DMS114 treated with DMSO at 0.1 percent for 48 hours (cell line): ENCODE measurements around the gene PROCA1.

Experiments used
- DNase-seq: peaks from one replicate; lab custom pipeline; 2025; ENCODE audit not compliant: unreplicated experiment; lab: John Stamatoyannopoulos, UW

The PROCA1 gene

DNA sequence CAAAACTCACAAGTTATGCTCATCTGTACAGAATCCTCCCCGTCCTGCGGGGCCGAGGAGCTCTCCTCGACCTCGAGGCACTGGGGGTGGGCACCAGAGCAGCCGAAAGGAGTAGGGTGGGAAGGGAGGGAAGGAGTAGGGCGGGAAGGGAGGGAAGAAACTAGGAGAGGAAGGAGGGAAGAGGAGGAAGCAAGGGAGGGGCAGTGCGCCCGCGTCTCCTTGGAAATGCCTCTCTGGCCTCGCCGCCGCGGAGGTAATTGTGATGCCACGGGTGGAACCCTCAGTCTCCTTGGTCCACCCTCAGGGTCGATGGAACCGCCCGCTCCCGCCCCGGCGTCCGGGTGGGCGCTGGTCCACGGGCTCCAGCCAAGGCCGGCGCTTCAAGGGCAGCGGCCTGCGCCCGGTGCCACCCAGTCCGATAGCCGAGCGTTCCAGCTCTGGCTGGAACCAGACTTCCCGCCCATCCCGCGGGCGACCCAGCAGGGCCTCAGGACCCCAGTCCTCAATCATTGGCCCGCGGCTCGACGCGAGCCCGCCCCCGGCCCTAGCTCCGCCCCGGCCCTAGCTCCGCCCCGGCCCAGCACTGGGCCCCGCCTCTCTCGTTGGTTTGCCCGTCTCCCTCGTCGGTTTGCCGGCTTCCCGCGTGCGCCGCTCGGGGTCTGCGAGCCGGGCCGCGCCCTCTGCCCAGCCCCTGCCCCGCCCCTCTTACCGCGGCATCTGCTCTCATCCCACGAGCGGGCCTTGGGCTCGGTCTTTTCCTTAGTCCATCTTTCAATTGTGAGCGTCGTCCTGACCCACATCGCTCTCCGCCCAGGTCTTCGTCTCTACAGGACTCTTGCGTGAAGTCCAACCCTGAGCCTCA lies 596 bp downstream of the PROCA1 start:
- peak; percentile 76 for DNase-seq

DNA sequence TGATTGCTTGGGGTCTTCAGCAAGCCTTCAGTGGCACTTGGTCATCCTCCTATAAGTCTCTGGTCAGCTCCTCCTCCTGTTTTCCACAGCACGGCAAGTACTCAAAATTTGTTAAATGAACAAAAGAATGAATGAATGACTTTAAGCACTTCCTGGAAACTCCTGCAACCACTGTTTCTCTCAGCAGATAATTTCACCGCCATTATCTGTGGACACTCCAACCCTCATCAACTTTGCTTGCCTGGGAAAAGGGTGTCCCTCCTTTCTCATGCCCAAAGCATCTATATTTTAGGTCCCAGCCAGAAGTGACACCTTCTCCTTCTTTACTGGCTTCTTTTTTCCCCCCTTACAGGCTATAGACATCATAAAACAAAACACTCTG lies 4.4 kb downstream of the PROCA1 start:
- DNase-seq: no peak

DNA sequence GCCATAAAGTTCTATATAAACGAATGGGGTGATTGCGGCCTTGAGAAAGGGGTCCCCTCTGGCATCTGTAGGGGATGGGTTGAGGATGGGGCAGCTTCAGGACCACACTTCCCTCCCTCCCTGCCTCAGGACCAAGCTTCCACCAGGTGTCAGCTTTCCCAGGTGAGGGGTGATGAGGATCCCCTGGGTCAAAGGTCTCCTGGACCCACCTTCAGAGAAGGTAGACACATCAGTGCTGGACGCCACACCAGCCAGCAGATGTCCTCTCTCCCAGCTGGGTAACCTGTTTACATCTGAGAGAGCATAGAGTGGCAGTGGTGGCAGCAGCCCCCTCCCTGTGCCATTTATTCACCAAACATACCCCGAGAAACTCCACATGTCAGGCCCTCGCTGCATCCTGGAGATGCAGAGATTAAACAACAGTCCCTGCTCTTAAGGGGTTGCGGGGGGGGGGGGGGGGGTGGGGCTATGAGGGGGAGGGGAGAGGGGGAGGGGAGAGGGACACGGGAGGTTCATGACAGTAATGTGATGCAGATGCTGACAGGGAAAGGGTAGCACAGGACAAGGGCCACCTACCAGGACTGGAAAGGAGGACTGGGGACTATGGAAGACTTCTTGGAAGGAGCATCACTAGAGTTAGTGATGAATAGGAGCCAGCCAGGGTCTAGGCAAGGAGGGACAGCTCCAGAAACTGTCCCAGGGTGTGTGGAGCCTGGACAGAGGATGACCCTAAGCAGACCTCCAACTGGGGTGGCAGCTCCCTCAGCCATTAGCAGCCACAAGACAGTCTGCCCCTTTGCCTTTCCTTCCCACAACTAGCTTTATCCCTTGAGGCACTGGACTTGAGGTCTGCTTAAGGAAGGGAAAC lies 5.0 kb downstream of the PROCA1 start:
- DNase-seq: no peak

DNA sequence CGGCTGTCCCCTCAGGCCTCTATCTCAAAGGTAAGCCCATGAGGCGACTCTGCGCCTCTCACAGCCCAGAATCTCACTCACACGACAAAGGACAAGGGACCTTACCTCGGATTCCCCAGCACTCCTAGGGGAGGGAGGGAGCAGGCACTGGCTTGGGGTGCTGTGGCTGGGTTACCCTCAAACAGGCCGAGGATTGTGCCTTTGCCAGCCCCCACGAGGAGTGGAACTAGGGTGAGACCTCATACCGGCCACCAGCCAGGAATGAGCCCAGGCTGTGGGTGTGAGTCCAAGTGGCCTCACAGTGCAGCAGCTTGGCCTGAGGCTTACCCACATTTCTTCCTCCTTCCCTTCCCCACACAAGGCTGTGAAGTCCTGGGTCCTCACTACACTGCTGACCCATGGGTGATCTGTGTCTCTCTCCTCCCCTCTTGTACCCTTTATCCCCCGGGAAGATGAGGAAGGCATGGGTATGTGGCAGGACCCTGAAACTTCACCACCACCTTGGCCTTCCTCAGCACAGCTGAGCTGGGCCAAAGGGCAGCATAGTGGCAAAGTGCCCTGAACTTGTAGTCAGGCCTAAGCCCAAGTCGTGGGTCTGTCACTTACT lies 5.9 kb downstream of the PROCA1 start:
- no peak for DNase-seq

DNA sequence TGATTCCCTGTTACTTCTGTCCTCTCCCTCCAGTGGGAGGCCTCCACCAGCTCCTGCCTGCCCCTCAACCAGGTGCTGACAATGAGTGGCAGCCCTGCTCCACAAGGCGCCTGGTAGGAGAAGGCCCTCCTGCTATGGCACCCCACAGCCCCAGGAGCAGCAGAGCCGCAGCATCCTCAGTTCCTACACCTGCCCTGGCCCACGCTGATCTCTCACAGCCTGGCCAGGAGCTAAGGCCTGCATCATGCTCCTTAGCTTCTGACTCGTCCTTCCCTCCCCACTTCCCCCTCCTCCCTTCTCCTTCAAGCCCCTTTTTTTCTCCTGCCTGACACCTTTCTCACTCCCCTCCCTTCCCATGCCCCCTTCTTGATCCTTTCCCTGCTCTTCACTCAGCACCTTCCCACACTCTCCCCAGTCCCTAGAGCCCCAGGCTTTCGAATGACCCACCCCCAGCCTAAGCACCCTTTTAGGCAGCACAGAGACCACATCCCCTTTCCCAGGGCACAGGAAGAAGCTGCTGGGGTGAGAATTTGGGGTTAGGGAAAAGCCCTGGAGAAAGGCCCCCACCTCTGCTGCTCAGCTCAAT lies 6.5 kb downstream of the PROCA1 start:
- DNase-seq: no peak

DNA sequence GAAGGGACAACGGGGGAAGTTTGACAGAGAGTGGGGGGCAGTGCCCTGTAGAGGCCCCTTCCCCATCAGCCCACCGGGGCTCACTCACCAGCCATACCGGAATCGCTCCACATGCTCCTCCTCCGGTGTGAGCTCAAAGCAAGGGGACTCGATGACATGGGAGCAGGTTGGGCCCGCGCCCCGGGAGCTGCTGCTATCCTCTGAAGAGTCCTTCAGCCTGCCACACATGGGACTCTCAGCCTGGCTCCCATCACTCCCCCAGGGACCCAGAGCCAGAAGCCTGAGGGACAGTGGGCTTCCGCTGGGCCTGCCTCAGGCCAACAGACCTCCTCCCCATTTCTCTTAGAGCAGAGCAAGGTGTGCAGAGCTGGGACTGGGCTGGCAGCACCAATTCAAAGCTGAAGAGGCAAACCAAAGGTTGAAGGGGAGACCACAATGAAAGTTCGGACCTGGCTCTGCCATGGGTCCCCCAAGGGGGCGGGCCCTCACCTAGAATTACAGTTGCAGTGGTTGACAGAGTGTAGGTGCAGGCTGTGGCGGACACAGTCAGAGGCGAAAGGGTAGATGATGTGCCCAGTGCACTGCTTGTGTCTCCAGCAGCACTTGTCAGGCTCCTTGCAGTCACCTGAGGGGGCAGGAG lies 7.3 kb downstream of the PROCA1 start:
- DNase-seq: no peak

DNA sequence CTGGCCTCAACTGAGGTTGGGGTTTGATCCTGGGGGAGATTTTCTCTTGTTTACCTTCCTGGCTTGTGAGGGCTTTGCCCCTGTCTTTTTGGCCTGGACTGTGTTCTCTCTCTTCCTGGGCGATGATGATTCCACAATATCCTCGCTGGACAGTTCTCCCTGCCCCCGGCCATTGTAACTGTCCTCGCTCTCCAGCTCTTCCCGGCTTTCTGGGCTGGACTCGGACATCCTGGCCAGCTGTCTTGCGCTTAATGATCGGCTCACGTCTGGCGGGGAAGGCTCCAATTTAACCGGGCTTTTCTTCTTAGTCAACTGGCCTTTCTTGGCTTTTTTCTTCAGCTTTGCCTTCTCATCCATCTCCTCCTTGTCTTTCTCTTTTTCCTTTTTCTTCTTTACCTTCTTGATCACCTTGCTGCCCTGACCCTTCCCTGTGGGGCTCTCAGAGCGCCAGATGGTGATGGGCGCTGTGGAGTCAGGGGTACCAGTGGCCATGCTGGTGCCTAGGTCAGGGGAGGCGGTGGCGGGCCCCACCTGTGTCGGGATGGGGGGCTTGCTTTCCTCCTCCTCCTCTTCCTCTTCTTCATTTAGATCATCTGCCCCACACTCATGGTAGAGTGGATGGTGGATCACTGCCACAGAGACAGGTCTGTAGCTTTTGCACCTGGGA lies 8.0 kb downstream of the PROCA1 start:
- DNase-seq: no peak

DNA sequence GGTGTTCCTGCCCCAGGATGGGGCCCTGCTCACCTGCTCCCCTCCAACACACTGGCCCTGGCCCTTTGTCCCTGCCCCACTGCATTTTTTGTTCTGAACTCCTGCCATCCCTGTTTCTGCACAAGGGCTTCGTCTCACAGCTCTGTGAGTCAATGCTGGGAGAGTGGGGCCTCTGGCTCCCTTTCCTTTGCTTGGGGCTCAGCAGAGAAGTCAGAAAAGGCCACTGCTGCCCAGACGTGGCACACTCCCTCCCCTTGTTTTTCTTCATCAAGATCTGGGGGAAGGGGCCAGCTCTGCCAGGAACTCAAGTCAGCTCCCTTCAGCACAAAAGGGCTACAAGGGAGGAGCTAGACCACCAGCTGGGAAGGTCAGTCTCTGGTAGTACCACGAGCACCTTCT lies 8.9 kb downstream of the PROCA1 start:
- no peak for DNase-seq

DNA sequence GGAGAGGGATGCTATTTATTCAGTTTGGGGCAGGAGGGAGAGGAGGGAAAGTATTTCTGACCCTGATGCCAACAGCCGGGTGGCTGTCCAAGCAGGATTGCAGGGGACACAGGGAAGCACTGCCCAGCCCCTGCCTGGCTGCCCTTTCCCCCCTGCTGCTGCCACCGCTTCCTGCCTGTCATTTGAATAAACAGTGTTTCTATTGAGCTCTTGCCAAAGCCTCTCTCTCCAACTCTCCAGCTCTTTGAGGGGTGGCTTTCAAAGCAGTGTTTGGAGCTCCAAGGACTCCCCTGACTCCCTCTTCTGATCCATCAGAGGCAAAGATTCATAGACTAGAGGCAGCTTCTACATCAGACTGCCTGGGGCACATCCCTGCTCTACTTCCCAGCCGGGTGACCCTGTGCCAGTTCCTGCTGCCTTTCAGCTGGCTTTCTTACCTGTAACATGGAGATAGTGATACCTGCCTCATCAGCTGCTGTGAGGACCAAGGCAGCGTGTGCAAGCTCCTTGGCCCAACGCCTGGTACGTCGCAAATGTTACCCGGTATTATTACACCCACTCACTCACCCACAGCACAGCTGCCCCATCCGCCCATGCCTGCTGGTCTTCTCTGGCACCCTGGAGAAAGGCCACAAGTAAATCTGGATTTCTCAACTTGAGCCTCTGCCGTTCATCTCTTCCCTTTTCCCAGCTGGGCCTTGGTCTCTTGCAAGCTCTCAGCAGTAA lies 9.5 kb downstream of the PROCA1 start:
- DNase-seq: no peak

DNA sequence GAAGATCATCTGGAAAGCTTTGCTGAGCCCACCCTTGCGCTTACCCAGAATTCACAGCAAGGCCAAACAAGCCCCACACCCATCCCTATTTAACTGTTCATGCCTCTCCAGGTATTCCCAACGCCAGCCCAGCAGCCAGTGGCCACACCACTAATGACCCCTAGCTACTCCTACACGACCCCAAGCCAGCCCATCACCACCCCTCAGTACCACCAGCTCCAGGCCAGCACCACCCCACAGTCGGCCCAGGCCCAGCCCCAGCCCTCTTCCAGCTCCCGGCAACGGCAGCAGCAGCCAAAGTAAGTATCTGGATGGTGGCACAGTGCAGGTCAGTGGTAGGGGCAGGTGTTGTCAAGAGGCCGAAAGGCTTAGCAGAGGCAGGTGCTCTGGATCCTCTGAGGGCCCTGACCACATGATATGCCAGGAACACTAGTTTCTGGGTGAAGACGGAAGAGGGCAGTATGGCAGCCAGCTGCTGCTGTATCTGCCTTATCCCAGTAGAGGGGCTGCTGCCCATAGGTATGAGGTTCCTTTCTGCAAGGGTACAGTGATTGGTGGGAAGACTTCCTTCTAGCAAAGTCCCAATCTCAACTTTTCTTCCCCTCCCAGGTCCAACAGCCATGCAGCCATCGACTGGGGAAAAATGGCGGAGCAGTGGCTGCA lies 10.7 kb downstream of the PROCA1 start:
- DNase-seq: no peak

DNA sequence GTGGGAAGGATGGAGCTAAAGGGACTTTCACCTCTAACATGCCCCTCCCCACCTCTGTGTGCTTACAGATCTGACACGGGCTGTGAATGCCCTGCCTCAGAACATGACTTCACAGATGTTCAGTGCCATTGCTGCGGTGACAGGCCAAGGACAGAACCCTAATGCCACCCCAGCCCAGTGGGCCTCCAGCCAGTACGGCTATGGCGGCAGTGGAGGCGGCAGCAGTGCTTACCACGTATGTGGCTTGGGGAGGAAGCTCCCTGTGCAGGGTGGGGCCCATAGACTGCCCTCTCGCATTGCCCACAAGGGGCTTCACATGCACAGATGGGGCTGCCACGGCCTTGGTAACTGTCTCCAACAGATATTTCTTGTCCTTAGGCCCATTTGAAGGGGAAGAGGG lies 11.4 kb downstream of the PROCA1 start:
- DNase-seq: no peak

DNA sequence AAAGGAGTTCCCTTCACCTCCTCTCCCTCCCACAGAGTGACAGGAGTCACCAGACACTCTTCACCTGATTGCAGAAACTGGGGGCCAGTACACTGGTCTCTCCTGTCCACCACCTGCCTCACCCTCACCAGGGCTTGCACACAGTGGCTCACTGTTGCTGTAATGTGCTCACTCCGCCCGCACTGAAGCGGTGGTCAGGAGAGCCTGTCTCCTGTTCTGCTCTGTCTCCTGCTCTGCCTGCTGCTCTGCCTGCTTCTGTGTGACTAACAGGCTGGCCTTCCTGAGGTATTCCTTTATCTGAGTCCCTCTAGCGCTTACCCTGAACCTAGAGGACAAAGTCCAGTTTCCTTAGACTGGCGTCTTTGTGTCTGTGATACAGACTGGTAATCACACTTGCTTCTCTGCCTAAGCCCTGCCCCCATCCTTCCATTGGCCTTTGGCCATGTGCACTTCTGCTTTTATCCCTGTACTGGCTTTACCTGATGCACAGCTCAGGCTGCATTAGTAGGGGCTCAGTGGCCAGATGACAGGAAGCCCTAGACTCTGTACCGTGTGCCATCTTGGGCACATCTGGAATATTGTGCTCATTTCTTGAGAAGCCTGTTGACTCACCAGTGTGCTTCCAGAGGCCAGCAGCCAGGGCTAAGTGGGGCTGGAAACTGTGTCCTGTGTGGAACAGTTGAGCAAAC lies 13.3 kb downstream of the PROCA1 start:
- no peak for DNase-seq

DNA sequence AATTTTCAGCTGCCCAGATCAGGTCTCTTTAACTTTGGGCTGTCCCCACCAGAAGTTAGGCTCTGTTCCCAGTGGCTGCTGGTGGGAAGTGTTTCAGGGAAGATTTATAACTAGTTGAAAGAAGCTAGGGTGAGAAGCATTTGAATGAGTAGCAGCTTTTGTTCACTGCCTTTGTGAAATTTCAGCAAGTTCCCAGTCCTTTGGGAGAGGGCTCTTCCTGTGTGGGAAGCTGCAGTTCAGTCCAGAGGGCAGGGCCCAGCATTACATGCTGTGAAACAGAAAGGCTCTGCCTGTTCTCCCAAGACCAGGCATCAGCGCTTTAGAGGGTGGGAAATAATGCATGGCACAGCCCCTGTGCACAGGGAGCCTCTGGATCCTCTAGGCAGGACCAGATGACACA lies 17.8 kb downstream of the PROCA1 start:
- DNase-seq: no peak

DNA sequence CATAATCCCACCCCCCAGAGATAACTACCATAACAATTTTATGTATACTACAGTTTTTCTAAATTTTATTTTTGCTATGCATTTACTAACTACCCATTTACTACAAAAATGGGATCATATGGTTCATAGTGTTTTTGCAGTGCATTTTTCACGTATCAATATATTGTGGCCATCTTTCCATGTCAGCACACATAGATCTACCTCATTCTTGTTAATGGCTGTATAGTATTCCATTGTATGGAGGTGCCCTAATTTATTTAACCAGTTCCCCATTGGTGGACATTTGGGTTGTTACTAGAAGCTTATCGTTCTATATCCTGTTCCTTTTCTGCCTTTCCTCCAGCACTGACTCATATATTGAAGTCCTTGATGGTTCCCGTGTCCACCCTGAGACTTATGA lies 22.7 kb downstream of the PROCA1 start:
- no peak for DNase-seq

DNA sequence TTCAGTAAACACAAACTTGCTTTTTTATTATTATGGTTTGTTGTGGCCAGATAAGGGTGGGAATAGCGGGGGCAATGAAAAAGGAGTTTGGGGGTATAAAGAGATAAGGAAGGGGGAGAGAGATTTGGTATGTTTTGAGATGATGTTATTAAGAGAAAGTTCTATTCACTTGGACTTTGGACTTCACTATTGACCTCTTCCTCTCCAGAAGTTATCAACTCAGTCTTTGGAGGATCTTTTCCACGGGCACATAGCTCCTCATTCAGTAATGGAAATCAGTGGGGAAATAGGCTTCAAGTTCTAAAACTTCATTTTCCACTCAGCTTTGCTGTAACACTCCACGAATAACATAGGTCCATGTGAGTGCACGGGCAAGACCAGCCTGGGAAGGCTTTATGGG lies 23.2 kb downstream of the PROCA1 start:
- DNase-seq: no peak

DNA sequence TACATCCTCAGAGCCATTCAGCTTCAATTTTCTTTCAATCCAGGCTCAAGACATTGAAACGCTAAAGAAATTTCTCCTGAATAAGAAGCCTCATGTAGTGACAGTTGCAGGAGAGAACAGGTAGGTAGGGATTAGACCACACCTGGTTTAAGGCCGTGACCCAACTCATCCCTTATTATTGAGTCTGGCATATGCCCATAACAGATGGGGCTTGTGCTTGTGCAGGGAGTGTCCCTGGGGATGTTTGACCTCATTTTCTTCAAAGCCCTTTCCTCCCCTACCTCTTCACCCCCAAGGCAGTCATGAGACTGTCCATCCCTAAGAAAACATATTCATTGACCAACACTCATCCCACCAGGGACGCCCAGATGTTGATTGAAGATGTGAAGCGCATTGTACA lies 25.4 kb downstream of the PROCA1 start:
- DNase-seq: no peak

DNA sequence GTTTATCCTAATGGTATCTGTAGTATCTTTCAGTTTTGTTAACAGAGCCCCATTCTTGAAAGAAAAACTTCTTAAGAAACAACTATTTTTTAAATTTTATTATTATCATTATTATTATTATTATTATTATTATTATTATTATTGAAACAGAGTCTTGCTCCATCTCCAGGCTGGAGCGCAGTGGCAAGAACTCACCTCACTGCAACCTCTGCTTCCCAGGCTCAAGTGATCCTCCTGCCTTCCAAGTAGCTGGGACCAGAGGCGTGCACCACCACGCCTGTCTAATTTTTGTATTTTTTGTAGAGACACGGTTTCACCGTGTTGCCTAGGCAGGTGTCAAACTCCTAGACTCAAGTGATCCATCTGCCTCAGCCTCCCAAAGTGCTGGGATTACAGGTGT lies 26.3 kb downstream of the PROCA1 start:
- DNase-seq: no peak

DNA sequence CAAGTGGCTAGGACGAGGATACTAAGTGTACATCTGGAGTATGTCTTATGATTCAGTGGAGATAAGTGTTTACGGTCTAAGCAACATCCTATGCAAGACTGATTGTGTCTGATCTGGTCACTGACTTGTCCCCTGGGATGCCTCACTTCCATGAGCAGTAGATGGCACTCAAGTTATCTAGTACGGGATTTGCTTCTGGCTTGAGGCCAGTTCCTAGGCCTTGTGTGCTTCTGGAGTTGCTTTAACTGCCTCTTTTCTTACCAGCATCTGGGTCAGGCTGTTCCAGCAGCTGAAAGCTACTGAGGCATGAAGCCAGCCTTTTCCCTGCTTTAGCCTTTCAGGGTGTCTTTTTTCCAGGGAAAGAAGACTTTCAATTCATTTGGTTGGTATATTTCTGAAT lies 26.7 kb downstream of the PROCA1 start:
- DNase-seq: peak; percentile 16

DNA sequence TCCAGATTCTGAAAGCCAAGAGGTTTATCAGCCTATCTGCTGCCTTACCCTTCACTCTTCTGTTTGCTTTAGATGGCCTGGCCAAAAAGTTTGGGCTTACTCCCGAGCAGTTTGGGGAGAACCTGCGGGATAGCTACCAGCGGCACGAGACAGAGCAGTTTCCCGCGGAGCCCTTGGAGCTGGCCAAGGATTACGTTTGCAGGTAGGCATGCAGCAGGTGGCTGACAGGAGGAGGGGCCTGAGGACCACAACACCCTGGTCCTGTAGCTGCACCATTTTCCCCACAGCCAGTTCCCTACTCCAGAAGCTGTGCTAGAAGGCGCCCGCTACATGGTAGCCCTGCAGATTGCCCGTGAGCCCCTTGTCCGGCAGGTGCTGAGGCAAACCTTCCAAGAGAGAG lies 29.0 kb downstream of the PROCA1 start:
- DNase-seq: no peak
